GM18520 (cell line): ENCODE results near the gene OR56A3.
"Not testable (repeated sequence)": the region's sequence is repeated elsewhere in the genome, so short reads cannot be mapped to it uniquely, and the experiment has no call there.

Source experiments
- ATAC-seq: cut with Tn5 transposase; IDR thresholded peaks from one replicate; pipeline ENCODE4 v1.9.1; 2021; ENCODE audit not compliant: unreplicated experiment

OR56A3 gene

GRCh38 chr11:5941951-5942350 is at the start of gene OR56A3:
Gene OR56A3 (plus strand): TSS chr11:5942251. CDS start chr11:5947347, 5,096 bp downstream.
- no peak for ATAC-seq

GRCh38 chr11:5892908-5893307 is 49.1 kb upstream of the OR56A3 start, which contains the start of gene OR52E5:
Gene OR52E5 (plus strand): TSS chr11:5893208. CDS start chr11:5900777, 7,569 bp downstream.
- ATAC-seq, result no peak

- no peak for ATAC-seq
These were observed 42.5 kb upstream of the OR56A3 start for GRCh38 chr11:5899534-5899933.

- ATAC-seq, result no peak
These were observed 31.5 kb upstream of the OR56A3 start for GRCh38 chr11:5910540-5910939.

GRCh38 chr11:5922749-5923426 is 19.2 kb upstream of the OR56A3 start:
- peak; percentile 87 for ATAC-seq

GRCh38 chr11:5923427-5923776 is 18.6 kb upstream of the OR56A3 start:
- ATAC-seq, result peak; percentile 46

- peak; percentile 8 for ATAC-seq
These were observed 18.3 kb upstream of the OR56A3 start for GRCh38 chr11:5923794-5924193.

GRCh38 chr11:5928271-5928670 is 13.8 kb upstream of the OR56A3 start:
- no peak for ATAC-seq

- ATAC-seq, result no peak
These were observed 13.2 kb upstream of the OR56A3 start for GRCh38 chr11:5928811-5929210.

GRCh38 chr11:5929571-5930368 is 12.3 kb upstream of the OR56A3 start:
- ATAC-seq, result no peak

- no peak for ATAC-seq
These were observed 11.4 kb upstream of the OR56A3 start for GRCh38 chr11:5930614-5931013.

- no peak for ATAC-seq
These were observed 11.0 kb upstream of the OR56A3 start for GRCh38 chr11:5931061-5931460.

- ATAC-seq, result no peak
These were observed 9.4 kb upstream of the OR56A3 start for GRCh38 chr11:5932671-5933070.

- ATAC-seq, result no peak
These were observed 8.9 kb upstream of the OR56A3 start for GRCh38 chr11:5933116-5933515.

GRCh38 chr11:5937868-5938602 is 4.0 kb upstream of the OR56A3 start:
- ATAC-seq, result no peak

- no peak for ATAC-seq
These were observed 3.5 kb upstream of the OR56A3 start for GRCh38 chr11:5938603-5938965.

GRCh38 chr11:5940748-5941147 is 1.3 kb upstream of the OR56A3 start:
- ATAC-seq, result no peak

GRCh38 chr11:5955586-5955985 is 13.5 kb downstream of the OR56A3 start:
- no peak for ATAC-seq

GRCh38 chr11:5960704-5961320 is 18.8 kb downstream of the OR56A3 start:
- not testable (repeated sequence) for ATAC-seq

GRCh38 chr11:5966958-5967357 is 24.9 kb downstream of the OR56A3 start:
- no peak for ATAC-seq

GRCh38 chr11:5967708-5968107 is 25.7 kb downstream of the OR56A3 start:
- ATAC-seq, result no peak
